Common myeloid progenitor, CD34-positive (primary cell): ENCODE results near the gene ZNF473.
A peak's percentile ranks its signal among the peaks of the same experiment; 100 is the strongest.

Experiments
- CTCF ChIA-PET: fragments of 350-600 bp; sonication (Branson Sonifier 250); formaldehyde crosslinking; loops from one replicate; lab custom pipeline; 2021; ENCODE audit warnings: antibody characterized with exemption; lab: Charles Lee
- POLR2A ChIA-PET: fragments of 350-600 bp; sonication (Branson Sonifier 250); formaldehyde crosslinking; loops from one replicate; lab custom pipeline; 2021; ENCODE audit warnings: antibody characterized with exemption; lab: Charles Lee
- DNase-seq, 3 donors: peaks; one replicate each; pipeline versions ENCODE4 v3.0.0 to v3.0.0-alpha.2; 2013
- H3K27ac ChIP-seq, 2 experiments: 1 replicate in 1 of 2; 2 replicates in 1 of 2; pipeline ENCODE4 v1.7.0; 2013; ENCODE audit warnings: inconsistent platforms in 2 of 2, low read length in 2 of 2, mild to moderate bottlenecking in 2 of 2, low read depth in 1 of 2, moderate library complexity in 1 of 2; ENCODE audit not compliant: severe bottlenecking in 2 of 2, insufficient read depth in 1 of 2, poor library complexity in 1 of 2
- H3K27me3 ChIP-seq, 5 experiments: replicated peaks in 2 of 5; 1 replicate in 3 of 5; 2 replicates in 2 of 5; pipeline versions ENCODE4 v1.6.1 to v1.7.0; 2013; ENCODE audit warnings: low read length in 4 of 5, mild to moderate bottlenecking in 2 of 5, moderate library complexity in 2 of 5, inconsistent platforms in 1 of 5; ENCODE audit not compliant: insufficient read depth in 5 of 5, control insufficient read depth in 4 of 5
- H3K36me3 ChIP-seq, 4 experiments: 1 replicate in 2 of 4; 2 replicates in 2 of 4; pipeline versions ENCODE4 v1.6.1 to v1.7.0; 2013; ENCODE audit warnings: low read length in 3 of 4, control low read depth in 1 of 4, mild to moderate bottlenecking in 1 of 4; ENCODE audit not compliant: control insufficient read depth in 4 of 4, insufficient read depth in 4 of 4
- H3K4me1 ChIP-seq, 4 experiments: 1 replicate in 3 of 4; 2 replicates in 1 of 4; pipeline versions ENCODE4 v1.6.1 to v1.7.1; 2013; ENCODE audit warnings: low read length in 3 of 4, mild to moderate bottlenecking in 3 of 4, control low read depth in 1 of 4, inconsistent platforms in 1 of 4, moderate library complexity in 1 of 4; ENCODE audit not compliant: control insufficient read depth in 4 of 4, insufficient read depth in 4 of 4; ENCODE audit errors: control extremely low read depth in 1 of 4
- H3K4me3 ChIP-seq, 7 experiments: 1 replicate in 4 of 7; 2 replicates in 3 of 7; pipeline versions ENCODE4 v1.5.1 to v1.7.0; 2013; ENCODE audit warnings: mild to moderate bottlenecking in 7 of 7, low read length in 6 of 7, moderate library complexity in 6 of 7, inconsistent platforms in 2 of 7, low read depth in 2 of 7, control low read depth in 1 of 7; ENCODE audit not compliant: insufficient read depth in 4 of 7, control insufficient read depth in 1 of 7; ENCODE audit errors: extremely low read depth in 1 of 7
- H3K9me3 ChIP-seq, 5 experiments: 1 replicate in 4 of 5; 2 replicates in 1 of 5; pipeline versions ENCODE4 v1.6.1 to v1.7.1; 2013; ENCODE audit warnings: low read length in 4 of 5, mild to moderate bottlenecking in 2 of 5, inconsistent platforms in 1 of 5, low read depth in 1 of 5, moderate library complexity in 1 of 5; ENCODE audit not compliant: control insufficient read depth in 4 of 5, insufficient read depth in 2 of 5; ENCODE audit errors: control extremely low read depth in 1 of 5
- WGBS: methylation state at CpG from one replicate; pipeline ENCODE4 v1.1.5; 2013; ENCODE audit not compliant: insufficient coverage; 5-methylcytosine and 5-hydroxymethylcytosine counted together

ZNF473 gene

DNA sequence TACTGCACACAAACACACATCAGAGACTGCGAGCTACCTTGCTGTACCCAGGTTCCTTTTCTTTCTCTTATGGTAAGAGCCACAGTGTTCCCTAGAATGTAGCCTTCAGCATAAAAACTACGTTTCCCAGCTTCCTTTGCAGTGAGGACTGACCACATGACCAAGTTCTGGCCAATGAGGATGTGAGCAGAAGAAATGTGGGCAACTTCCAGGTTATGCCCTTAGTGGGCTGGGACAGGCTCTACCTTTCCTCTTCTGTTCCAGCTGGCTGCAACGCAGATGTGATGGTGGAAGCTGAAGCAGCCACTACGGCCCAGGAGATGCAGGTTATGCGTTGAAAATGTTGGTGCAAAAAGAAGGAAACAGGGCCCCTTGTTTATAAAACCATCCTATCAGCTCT, 28.1 kb upstream of the ZNF473 start:
- 90% methylated on average over 4 of the region's 5 CpGs for WGBS
- Histone ChIP-seq H3K27me3 (no peaks in the 10 kb centered on the region), H3K4me1 (no peaks in the 10 kb centered on the region), H3K27ac (no peak overlapping the region), H3K4me3 (no peak overlapping the region), H3K9me3 (no peaks in the 10 kb centered on the region), H3K36me3 (peaks cover 11 to 81% (median 46%) of the 10 kb centered on the region in 4 experiments)
- ChIA-PET CTCF (interaction anchor here (0.6 to 1.3 kb wide), 3 partner anchors 10 to 60 kb away, joined by 3 to 4 read pairs (median 3); no protein-coding TSS in a partner anchor), POLR2A (no interaction called here)
- DNase-seq, result peak; percentile 41 to 67 (median 67)

DNA sequence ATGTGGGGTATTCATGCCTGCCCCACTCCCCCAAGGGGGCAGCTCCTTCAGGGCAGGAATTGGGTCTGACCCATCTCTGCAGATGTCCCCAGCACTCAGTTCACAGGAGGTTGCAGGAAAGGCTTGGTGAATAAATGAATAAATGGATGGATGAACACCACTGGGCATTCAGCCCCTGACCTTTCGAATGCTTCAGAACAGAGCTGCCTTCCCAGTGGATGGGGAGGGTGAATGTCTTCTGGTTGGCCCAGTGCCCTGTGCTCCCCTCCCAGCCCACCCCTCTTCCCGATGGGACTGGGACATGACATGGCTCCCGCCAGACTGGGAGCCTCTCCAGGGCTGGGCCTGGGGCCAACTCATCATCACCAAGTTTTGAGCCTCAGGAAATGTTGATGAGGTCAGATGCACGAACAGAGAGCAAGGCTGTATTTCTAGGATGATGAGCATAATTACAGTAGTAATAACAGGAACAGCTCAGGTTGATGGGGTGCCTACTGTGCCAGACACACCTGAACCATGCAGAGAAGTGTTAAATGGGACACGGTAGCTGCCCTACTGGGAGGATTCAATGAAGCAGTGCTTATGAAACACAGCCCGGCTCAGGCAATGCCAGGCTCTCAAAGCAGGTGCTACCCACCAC, 26.3 kb upstream of the ZNF473 start:
- ChIA-PET POLR2A (no interaction called here), CTCF (no interaction called here)
- Histone ChIP-seq H3K27ac (no peak overlapping the region), H3K27me3 (no peaks in the 10 kb centered on the region), H3K9me3 (no peaks in the 10 kb centered on the region), H3K36me3 (peaks cover 5 to 74% (median 44%) of the 10 kb centered on the region in 4 experiments), H3K4me1 (peaks cover 0 to 17% (median 13%) of the 10 kb centered on the region in 4 experiments), H3K4me3 (no peak overlapping the region)
- WGBS, result 94% methylated on average over 5 of the region's 6 CpGs
- no peak for DNase-seq

DNA sequence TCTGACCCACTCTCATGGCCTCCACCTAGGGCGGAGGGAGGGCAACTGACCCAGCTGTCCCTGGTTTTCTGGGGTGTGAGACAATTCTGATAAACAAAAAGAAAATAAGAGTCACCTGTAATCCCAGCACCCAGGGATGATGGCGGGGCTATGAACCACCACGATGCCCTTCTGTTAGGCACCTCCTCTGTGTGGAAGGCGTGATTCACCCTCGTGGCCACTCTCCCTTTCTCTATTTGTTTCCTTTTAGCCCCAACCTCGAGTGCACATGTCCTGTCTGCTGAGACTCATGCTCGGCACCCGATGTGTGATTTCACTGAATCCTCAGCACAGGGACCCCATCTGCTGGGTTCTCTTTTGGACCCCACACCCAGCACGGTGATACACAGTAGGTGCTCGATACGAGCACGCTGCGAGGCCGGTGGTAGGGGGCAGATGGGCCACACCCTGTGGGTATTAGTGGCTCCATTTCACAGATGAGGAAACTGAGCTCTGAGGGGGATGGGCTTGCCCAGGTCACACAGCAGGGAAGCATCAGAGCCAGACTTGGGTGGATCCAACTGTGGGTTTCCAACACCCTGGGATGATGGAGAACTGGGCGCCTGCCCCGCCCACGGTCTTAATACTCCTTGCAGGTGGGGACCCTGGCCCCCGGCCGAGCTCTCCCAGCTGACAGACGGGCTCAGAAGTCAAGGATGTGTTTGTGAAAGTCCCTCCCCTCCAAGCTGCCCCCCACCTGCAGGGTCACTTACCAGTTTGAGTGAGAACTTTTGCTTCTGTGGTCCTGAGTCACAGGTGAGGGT, 25.6 kb upstream of the ZNF473 start:
- Histone ChIP-seq H3K4me3 (no peak overlapping the region), H3K4me1 (peaks cover 0 to 23% (median 17%) of the 10 kb centered on the region in 4 experiments), H3K27ac (no peak overlapping the region), H3K9me3 (no peaks in the 10 kb centered on the region), H3K27me3 (no peaks in the 10 kb centered on the region), H3K36me3 (peaks cover 3 to 72% (median 39%) of the 10 kb centered on the region in 4 experiments)
- no peak for DNase-seq
- ChIA-PET CTCF (interaction anchor here (1.0 kb wide), 1 partner anchor 13 kb away, joined by 3 read pairs; no protein-coding TSS in a partner anchor), POLR2A (no interaction called here)
- 93% methylated on average over 17 of the region's 20 CpGs for WGBS

DNA sequence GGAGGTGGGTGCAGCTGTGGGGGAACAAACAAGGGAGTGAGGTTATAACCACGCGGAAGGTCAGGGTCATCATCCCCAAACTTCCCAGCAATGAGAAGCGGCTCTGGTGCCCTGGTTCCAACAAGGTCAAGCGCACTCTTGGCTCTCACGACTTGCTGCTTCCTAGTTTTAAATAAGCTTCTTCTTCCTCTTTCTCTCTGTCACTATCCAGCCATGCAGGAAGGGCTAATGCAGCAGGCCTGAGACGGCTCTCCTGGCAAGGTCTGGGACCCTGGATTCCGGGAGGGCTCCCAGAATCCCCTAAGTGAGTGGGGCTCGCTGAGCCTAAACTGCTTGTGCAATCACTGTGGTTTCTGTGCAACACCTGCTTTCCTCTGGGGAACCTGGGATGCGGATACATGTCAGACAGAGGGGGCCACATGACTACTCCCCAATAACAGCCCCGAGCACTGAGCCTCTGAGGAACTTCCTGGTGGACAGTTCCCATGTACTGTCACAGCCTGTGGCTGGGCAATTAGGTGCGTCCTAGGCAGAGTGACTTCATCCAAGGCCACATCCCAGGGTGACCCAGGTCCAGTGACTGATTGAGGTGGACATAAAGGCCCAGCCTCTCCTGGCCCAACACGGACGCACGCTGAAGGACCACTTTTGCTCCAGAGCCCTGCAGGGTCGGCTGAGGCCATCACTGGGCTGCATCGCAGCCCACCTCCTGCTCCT, 24.8 kb upstream of the ZNF473 start:
- H3K36me3 ChIP-seq, result peaks cover 2 to 74% (median 43%) of the 10 kb centered on the region in 4 experiments
- H3K27me3 ChIP-seq, result no peaks in the 10 kb centered on the region
- no peak overlapping the region for H3K4me3 ChIP-seq
- peaks cover 0 to 23% (median 17%) of the 10 kb centered on the region in 4 experiments for H3K4me1 ChIP-seq
- H3K27ac ChIP-seq, result no peak overlapping the region
- ChIA-PET CTCF (interaction anchor here (1.0 kb wide), 1 partner anchor 14 kb away, joined by 3 read pairs; no protein-coding TSS in a partner anchor), POLR2A (no interaction called here)
- DNase-seq, result no peak
- WGBS, result 89% methylated on average over 12 of the region's 16 CpGs
- H3K9me3 ChIP-seq, result no peaks in the 10 kb centered on the region

DNA sequence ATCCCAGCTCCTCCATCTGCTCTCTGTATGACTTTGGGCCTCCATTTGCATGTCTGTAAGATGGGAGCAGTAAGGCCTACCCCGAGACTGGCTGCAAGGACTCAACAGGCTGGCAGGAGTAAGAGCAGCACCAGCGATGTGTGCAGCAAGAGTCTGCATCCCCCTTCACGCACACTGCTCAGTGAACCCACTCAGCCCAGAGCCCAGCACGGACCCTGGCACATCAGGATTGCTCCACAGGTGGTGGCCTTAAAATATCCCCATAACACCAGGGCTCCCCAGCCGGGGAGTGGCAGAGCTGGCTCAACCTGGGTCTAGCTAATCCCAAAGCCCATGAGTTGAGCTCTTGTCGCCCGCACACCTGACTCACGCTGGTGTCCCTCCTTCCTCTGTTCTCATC, 24.0 kb upstream of the ZNF473 start:
- ChIA-PET CTCF (interaction anchor here (0.8 to 1.2 kb wide), 3 partner anchors 9 to 23 kb away, joined by 3 read pairs; partner anchors contain the start of gene VRK3), POLR2A (no interaction called here)
- Histone ChIP-seq H3K27ac (no peak overlapping the region), H3K27me3 (no peaks in the 10 kb centered on the region), H3K36me3 (peaks cover 3 to 73% (median 43%) of the 10 kb centered on the region in 4 experiments), H3K9me3 (no peaks in the 10 kb centered on the region), H3K4me3 (no peak overlapping the region), H3K4me1 (peaks cover 0 to 23% (median 17%) of the 10 kb centered on the region in 4 experiments)
- no peak for DNase-seq
- WGBS, result 95% methylated on average over 7 of the region's 8 CpGs

DNA sequence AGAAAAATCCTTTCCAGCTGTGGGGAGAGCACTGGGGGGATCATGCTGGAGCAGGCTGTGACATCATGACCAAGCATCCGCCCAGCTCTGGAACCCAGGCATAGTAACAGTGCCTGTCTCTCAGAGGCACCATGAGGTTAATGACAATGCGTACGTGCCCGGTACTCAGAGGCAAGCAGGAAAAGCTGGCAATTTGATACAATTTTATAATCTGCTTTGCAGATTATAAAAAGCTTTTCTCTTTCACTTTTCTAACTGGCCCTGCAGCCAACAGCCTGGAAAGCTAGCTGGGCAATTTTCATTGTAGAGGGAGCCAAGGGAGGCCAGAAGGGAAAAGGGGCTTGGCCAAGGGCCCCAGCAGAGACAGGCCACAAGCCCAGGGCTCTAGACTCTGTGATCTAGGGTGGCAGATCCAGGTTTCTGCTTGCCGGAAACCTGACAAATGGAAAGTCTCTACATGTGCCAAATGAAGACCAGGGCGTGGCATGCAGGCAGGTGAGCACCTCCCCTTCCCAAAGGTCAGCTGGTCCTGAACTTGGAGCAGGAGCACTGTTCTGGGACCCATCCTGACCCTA, 23.3 kb upstream of the ZNF473 start:
- H3K27me3 ChIP-seq, result no peaks in the 10 kb centered on the region
- no peak overlapping the region for H3K27ac ChIP-seq
- H3K4me3 ChIP-seq, result no peak overlapping the region
- H3K9me3 ChIP-seq, result no peaks in the 10 kb centered on the region
- 97% methylated on average over 6 of the region's 6 CpGs for WGBS
- DNase-seq, result no peak
- ChIA-PET CTCF (interaction anchor here (0.8 to 1.9 kb wide), 4 partner anchors 8 to 22 kb away, joined by 3 to 5 read pairs (median 3); partner anchors contain the start of gene VRK3), POLR2A (no interaction called here)
- peaks cover 0 to 23% (median 17%) of the 10 kb centered on the region in 4 experiments for H3K4me1 ChIP-seq
- peaks cover 8 to 73% (median 46%) of the 10 kb centered on the region in 4 experiments for H3K36me3 ChIP-seq
